A549 (cell line): ENCODE data around the gene UQCR11.

Experiments
- CTCF ChIP-seq: fragments of >200 bp; sonication (Bioruptor Twin); formaldehyde crosslinking; IDR thresholded peaks from 3 replicates; pipeline ENCODE4 v1.5.1; 2016
- MAX ChIP-seq: IDR thresholded peaks from 2 replicates; pipeline ENCODE4 v1.6.1; 2012
- MYC ChIP-seq: IDR thresholded peaks from 2 replicates; pipeline ENCODE4 v1.6.1; 2012; ENCODE audit warnings: mild to moderate bottlenecking, inconsistent platforms, low read length, improper control_type of control experiment, borderline replicate concordance
- PBX3 ChIP-seq: IDR thresholded peaks from 2 replicates; pipeline ENCODE4 v1.6.1; 2012

- no peak for TF ChIP-seq PBX3
- no peak for TF ChIP-seq CTCF
- TF ChIP-seq MAX: no peak
- TF ChIP-seq MYC: no peak
Observed at GRCh38 chr19:1580957-1581356, 24.3 kb downstream of the UQCR11 start.
